ENCODE data around the gene LTBP2. TPM values are rescaled to one million over a fixed set of nuclear protein-coding genes. Genes with fewer than 3 reads are reported as not detected.
A peak's percentile ranks its signal among the peaks of the same experiment; 100 is the strongest.

LTBP2 gene
- total and polyA plus RNA-seq, 2 of the 8 experiments (the other 6 are each of a cell fraction or from before 2014, with no cell fraction given), result 0.48 to 0.89 TPM

DNA sequence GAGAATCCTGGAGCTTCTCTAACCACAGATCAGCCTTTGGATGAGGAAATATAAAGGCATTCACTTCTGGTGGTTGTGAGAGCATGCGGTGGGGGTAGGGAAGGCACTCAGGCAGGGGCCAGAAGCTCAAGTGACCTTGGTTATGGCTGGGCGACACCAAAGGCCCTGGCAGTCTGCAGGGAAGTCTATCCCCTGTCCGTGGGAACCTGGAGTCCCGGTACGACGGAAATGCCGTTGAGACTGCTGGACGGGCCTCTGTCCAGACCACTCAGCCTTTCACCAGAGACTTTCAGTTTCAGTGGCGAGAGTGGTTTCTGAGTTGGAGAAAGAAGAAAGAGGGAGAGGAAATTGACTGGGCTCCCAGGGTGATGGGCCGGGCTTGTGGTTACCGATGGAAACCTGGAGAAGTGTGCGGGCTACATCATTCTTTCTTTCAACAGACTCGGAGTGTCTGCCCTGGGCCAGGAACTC lies 97.5 kb downstream of the LTBP2 start:
- H3K23me2 ChIP-seq (ENCODE audit: low read depth, low read length), result no peaks in the 10 kb centered on the region
- H4K5ac ChIP-seq (ENCODE audit: insufficient read length, low read depth, low read length), result no peak overlapping the region
- FAIRE-seq (no peak), DNase-seq (ENCODE audit: low read depth in 1 of 2, low spot score in 2 of 2) (no peak)
- H3K4me1 ChIP-seq (replicated peaks in 1 of 4; ENCODE audit: control insufficient read depth in 3 of 4, insufficient read depth in 4 of 4, low read length in 3 of 4), result peaks cover 4 to 23% (median 11%) of the 10 kb centered on the region in 4 experiments
- no peak overlapping the region for H2BK120ac ChIP-seq (replicated peaks; ENCODE audit: low read depth, low read length)
- no peaks in the 10 kb centered on the region for H3K36me3 ChIP-seq (ENCODE audit: control insufficient read depth in 2 of 4, insufficient read depth in 4 of 4, low read length in 3 of 4)
- H3K18ac ChIP-seq (ENCODE audit: extremely low read depth, low read length), result peak overlapping the region; percentile 48; the same call in 1 of the 2 replicates
- no peaks in the 10 kb centered on the region; a peak in 1 of 7 replicates for H3K27me3 ChIP-seq (replicated peaks in 1 of 4; ENCODE audit: control insufficient read depth in 3 of 4, extremely low read depth in 1 of 4, insufficient read depth in 3 of 4, low read length in 3 of 4)
- H2BK15ac ChIP-seq (ENCODE audit: low read length), result no peak overlapping the region
- H2AK5ac ChIP-seq (ENCODE audit: low read depth, low read length), result no peak overlapping the region
- H3K4me2 ChIP-seq (ENCODE audit: insufficient read depth in 1 of 2, low read depth in 2 of 2, low read length in 2 of 2), result no peak overlapping the region; a peak in 1 of 4 replicates
- H3K23ac ChIP-seq (ENCODE audit: insufficient read length), result no peak overlapping the region
- no peak overlapping the region for H2BK20ac ChIP-seq (ENCODE audit: low read length)
- H3K9ac ChIP-seq (replicated peaks in 1 of 4; ENCODE audit: extremely low read depth in 1 of 4, low read depth in 3 of 4, low read length in 3 of 4), result no peak overlapping the region
- H3K79me2 ChIP-seq (ENCODE audit: control insufficient read depth in 1 of 2, insufficient read depth in 2 of 2, low read length in 2 of 2), result no peaks in the 10 kb centered on the region
- H4K20me1 ChIP-seq (replicated peaks in 1 of 2; ENCODE audit: control insufficient read depth in 1 of 2, insufficient read depth in 2 of 2, low read length in 2 of 2), result no peaks in the 10 kb centered on the region
- WGBS, 2 experiments (ENCODE audit: extremely low coverage in 1 of 2, insufficient coverage in 1 of 2, insufficient read length in 1 of 2, insufficient replicate concordance in 2 of 2, low coverage in 1 of 2, low lambda C conversion rate in 2 of 2, missing lambda C conversion rate in 1 of 2), result 92% methylated on average over 10 of the region's 13 CpGs; no CpG with 5 or more reads in 1 of the 2 experiments
- H3K79me1 ChIP-seq (ENCODE audit: low read depth, low read length), result no peaks in the 10 kb centered on the region
- H3K4me3 ChIP-seq (ENCODE audit: extremely low read depth in 1 of 4, insufficient read depth in 2 of 4, low read depth in 3 of 4, low read length in 4 of 4), result no peak overlapping the region
- CTCF ChIA-PET (ENCODE audit: partially characterized antibody), result interaction anchor here (0.6 to 5.7 kb wide), 3 partner anchors 12 to 17 kb away, joined by 3 to 51 read pairs (median 5); no protein-coding TSS in a partner anchor
- no peaks in the 10 kb centered on the region for H3K9me3 ChIP-seq (ENCODE audit: insufficient read depth in 2 of 2, low read depth in 1 of 2, low read length in 1 of 2)
- no peak overlapping the region for H3K14ac ChIP-seq (ENCODE audit: insufficient read length)
- POLR2A ChIA-PET (ENCODE audit: partially characterized antibody), result interaction anchor here (0.8 to 1.4 kb wide), 3 partner anchors 9 to 249 kb away, joined by 3 to 5 read pairs (median 5); partner anchors contain the start of gene YLPM1
- peak overlapping the region; percentile 66; the same call in 1 of the 2 replicates for H2BK5ac ChIP-seq (ENCODE audit: low read depth, low read length)
- H2BK12ac ChIP-seq (ENCODE audit: low read depth, low read length), result no peak overlapping the region
- no peak overlapping the region for H4K91ac ChIP-seq (replicated peaks; ENCODE audit: insufficient read length, low read length)
- H4K8ac ChIP-seq (ENCODE audit: extremely low read depth, insufficient read depth, low read length), result no peak overlapping the region
- no peak overlapping the region for H2AFZ ChIP-seq (ENCODE audit: low read length)
- H3K4ac ChIP-seq (replicated peaks; ENCODE audit: insufficient read length, low read depth, low read length), result no peak overlapping the region
- no peak overlapping the region for H3K27ac ChIP-seq (ENCODE audit: low read depth, low read length)
- no peak overlapping the region for H3K56ac ChIP-seq (replicated peaks; ENCODE audit: insufficient read length, low read depth, low read length)
- TF ChIP-seq TAF7 (optimal IDR thresholded peaks at IDR 0.05; ENCODE audit: borderline replicate concordance, low read depth, low read length), result no peak
- TF ChIP-seq, protein P1, sequence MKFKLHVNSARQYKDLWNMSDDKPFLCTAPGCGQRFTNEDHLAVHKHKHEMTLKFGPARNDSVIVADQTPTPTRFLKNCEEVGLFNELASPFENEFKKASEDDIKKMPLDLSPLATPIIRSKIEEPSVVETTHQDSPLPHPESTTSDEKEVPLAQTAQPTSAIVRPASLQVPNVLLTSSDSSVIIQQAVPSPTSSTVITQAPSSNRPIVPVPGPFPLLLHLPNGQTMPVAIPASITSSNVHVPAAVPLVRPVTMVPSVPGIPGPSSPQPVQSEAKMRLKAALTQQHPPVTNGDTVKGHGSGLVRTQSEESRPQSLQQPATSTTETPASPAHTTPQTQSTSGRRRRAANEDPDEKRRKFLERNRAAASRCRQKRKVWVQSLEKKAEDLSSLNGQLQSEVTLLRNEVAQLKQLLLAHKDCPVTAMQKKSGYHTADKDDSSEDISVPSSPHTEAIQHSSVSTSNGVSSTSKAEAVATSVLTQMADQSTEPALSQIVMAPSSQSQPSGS (IDR thresholded peaks at IDR 0.05; ENCODE audit: low read length), result no peak
- no peak for TF ChIP-seq BRCA1 (IDR thresholded peaks at IDR 0.05; ENCODE audit: low read depth, low read length)
- TF ChIP-seq FOSL1 (IDR thresholded peaks at IDR 0.05; ENCODE audit: insufficient read depth, low read depth, low read length), result no peak
- no peak for TF ChIP-seq EGR1 (IDR thresholded peaks at IDR 0.05; ENCODE audit: borderline replicate concordance, low read depth, low read length)
- no peak for TF ChIP-seq RAD21 (IDR thresholded peaks at IDR 0.05 in 1 of 2, conservative IDR thresholded peaks at IDR 0.05 in 1 of 2; ENCODE audit: low read depth in 2 of 2, low read length in 2 of 2)
- no peak for TF ChIP-seq HDAC6 (IDR thresholded peaks at IDR 0.05; ENCODE audit: low read depth, low read length)
- TF ChIP-seq KDM4A (IDR thresholded peaks at IDR 0.05; ENCODE audit: low read depth, low read length, severe bottlenecking), result no peak
- TF ChIP-seq SAP30 (IDR thresholded peaks at IDR 0.05; ENCODE audit: insufficient read depth, insufficient replicate concordance, low read length), result no peak
- TF ChIP-seq, protein P2, sequence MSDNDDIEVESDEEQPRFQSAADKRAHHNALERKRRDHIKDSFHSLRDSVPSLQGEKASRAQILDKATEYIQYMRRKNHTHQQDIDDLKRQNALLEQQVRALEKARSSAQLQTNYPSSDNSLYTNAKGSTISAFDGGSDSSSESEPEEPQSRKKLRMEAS (IDR thresholded peaks at IDR 0.05), result no peak
- no peak for TF ChIP-seq NRF1 (IDR thresholded peaks at IDR 0.05; ENCODE audit: low read depth, low read length)

All from H1 (cell line).